ENCODE data around the gene ANKRD13D.

The ANKRD13D gene

GRCh38 chr11:67289226-67289650, at the start of gene ANKRD13D:
Gene ANKRD13D, plus strand, starts transcription at chr11:67289303. Its CDS starts 158 bp downstream, at chr11:67289461.
- DNase-seq, result no peak

DNA sequence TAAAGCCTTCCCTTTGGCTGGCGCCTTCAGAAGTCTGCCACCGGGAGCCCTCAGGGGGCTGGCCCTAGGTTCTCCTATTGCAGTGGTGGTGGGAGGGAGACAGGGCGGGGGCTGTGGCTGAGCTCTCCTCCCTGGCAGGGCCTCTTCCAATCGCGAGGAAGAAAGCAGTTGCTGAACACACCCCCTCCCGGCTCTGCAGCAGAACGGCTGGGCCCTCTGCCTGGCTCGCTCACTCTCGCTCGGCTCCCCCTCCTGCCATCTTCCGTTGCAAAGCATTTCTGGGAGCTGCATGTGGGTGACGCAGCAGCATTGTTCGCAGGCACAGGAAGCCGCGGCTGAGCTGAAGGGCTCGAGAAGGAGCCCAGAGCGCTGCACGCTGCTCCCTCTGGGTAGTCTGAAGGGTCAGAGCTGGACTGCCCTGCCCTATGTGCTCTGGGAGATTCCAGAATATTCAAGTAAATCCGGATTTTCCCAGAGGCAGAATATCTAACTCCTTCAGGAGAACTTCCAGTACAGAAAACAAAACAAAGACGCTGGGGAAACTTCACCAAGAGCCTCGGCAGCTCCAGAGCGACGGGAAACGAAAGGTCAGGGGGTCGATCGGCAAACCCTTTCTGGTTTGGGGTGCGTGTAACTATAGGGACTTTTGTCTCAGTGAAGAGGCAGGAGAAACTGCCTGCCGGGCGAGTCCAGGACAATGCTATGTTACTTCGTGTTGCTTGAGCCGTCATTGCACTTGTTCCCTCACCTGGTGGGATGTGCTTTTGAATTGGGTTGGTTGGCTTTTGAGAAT, 49.1 kb upstream of the ANKRD13D start:
- DNase-seq, result peak; percentile 98

- peak; percentile 86 for DNase-seq
Measured at GRCh38 chr11:67240576-67241389, 48.3 kb upstream of the ANKRD13D start.

GRCh38 chr11:67242548-67242947, 46.6 kb upstream of the ANKRD13D start:
- DNase-seq, result no peak

GRCh38 chr11:67243051-67243450, 46.1 kb upstream of the ANKRD13D start:
- peak; percentile 74 for DNase-seq

DNA sequence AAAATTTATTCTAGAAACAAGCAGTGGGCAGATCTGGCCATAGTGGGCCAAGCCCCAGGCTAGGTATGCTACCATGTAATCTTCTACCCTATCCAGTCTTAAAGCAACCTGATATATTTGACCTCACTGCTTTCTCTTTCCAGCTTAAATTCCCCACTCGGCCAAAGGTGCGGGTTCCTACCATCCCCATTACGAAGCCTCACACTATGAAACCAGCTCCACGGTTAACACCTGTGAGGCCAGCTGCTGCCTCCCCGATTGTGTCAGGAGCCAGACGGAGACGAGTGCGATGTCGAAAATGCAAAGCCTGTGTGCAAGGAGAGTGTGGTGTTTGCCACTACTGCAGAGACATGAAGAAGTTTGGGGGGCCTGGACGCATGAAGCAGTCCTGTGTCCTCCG, 44.1 kb upstream of the ANKRD13D start:
- DNase-seq, result no peak

GRCh38 chr11:67247946-67248550, 41.1 kb upstream of the ANKRD13D start:
- DNase-seq, result no peak

- peak; percentile 45 for DNase-seq
Measured at GRCh38 chr11:67248653-67249052, 40.5 kb upstream of the ANKRD13D start.

- no peak for DNase-seq
Measured at GRCh38 chr11:67250059-67251043, 38.8 kb upstream of the ANKRD13D start.

- no peak for DNase-seq
Measured at GRCh38 chr11:67251841-67252240, 37.3 kb upstream of the ANKRD13D start.

- peak; percentile 35 for DNase-seq
Measured at GRCh38 chr11:67252831-67253239, 36.3 kb upstream of the ANKRD13D start.

- peak; percentile 30 for DNase-seq
Measured at GRCh38 chr11:67253872-67254624, 35.1 kb upstream of the ANKRD13D start.

DNA sequence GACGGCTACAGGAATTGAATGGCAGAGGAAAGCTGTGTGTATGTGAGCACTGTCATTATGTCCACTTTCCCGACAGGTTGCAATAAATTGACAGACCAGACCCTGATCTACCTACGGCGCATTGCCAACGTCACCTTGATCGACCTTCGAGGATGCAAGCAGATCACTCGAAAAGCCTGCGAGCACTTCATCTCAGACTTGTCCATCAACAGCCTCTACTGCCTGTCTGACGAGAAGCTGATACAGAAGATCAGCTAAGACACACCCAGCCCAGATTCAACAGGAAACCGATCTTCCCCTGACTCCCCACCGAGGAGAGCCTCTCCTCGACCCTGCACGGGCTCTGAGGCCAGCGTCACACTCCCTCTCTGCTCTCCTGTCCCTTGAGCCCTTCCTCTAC, 34.3 kb upstream of the ANKRD13D start:
- no peak for DNase-seq

- no peak for DNase-seq
Measured at GRCh38 chr11:67255353-67255752, 33.8 kb upstream of the ANKRD13D start.

GRCh38 chr11:67255864-67256263, 33.2 kb upstream of the ANKRD13D start:
- DNase-seq, result no peak

- DNase-seq, result no peak
Measured at GRCh38 chr11:67256477-67257135, 32.5 kb upstream of the ANKRD13D start.

GRCh38 chr11:67260406-67260805, 28.7 kb upstream of the ANKRD13D start:
- no peak for DNase-seq

GRCh38 chr11:67260885-67261639, 28.0 kb upstream of the ANKRD13D start:
- peak; percentile 75 for DNase-seq

- DNase-seq, result no peak
Measured at GRCh38 chr11:67261640-67261945, 27.5 kb upstream of the ANKRD13D start.

DNA sequence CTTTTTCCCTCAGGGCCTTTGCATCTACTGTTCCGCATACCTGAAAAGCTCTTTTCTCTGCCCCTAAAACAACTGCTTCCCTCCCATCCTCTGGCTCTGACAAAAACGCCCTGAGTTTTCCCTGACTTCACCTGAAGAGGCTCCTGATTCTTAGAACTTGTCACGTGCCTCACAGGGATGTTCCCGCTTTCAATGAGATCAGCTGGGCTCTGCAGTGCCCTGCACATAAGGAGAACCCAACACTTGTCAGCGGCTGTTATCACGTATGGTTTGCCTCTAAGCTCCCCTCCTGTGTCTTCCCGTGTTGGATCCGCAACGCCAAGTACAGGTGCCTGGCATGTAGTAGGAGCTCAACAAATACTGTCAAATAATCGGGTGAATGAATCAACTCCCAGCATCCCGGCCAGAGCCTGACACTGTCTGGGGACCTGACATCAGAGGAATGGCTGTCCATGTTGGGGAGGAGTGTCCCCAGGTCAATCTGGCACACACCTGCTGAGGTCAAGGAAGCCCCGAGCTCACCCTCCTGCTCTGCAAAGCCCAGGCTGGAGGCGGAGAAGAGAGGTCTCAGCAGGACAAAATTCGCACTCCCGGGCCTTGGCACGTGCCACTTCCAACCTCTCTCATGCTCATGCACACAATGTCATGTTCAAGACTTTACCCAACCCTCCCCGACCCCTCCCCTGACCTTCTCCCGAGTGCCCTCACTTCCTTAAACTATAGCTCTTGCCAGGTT, 27.0 kb upstream of the ANKRD13D start:
- peak; percentile 21 for DNase-seq
